H1 (cell line): ENCODE results near the gene LRRC4C. TPM values are rescaled to one million over a fixed set of nuclear protein-coding genes. Genes with fewer than 3 reads are reported as not detected.

ENCODE experiments used
- CTCF ChIA-PET: fragments of 300-600 bp; sonication (Branson Sonifier 250); formaldehyde crosslinking; loops from one replicate; lab custom pipeline; 2021; ENCODE audit not compliant: partially characterized antibody; lab: Charles Lee
- POLR2A ChIA-PET: fragments of 300-600 bp; sonication (Branson Sonifier 250); formaldehyde crosslinking; loops from one replicate; lab custom pipeline; 2021; ENCODE audit warnings: inconsistent platforms; ENCODE audit not compliant: partially characterized antibody; lab: Charles Lee
- DNase-seq, 2 experiments: peaks; one replicate each; pipeline versions ENCODE4 v3.0.0 to v3.0.0-alpha.2; 2010 to 2022; ENCODE audit warnings: low spot score in 2 of 2, low read depth in 1 of 2, mixed read lengths in 1 of 2
- FAIRE-seq: peaks from 2 replicates; lab custom pipeline; 2011; peaks lifted over from hg19 to GRCh38; lab: Jason Lieb, UNC
- H2AFZ ChIP-seq: 2 replicates; pipeline ENCODE4 v1.8.1; 2012; ENCODE audit warnings: low read length, inconsistent platforms
- H2AK5ac ChIP-seq: 2 replicates; pipeline ENCODE4 v1.6.1; 2013; ENCODE audit warnings: low read depth, low read length
- H2BK120ac ChIP-seq: replicated peaks from 2 replicates; pipeline ENCODE3; 2013; ENCODE audit warnings: low read depth, low read length, inconsistent platforms
- H2BK12ac ChIP-seq: 2 replicates; pipeline ENCODE4 v1.6.1; 2013; ENCODE audit warnings: low read depth, low read length
- H2BK15ac ChIP-seq: 2 replicates; pipeline ENCODE4 v1.6.1; 2013; ENCODE audit warnings: low read length
- H2BK20ac ChIP-seq: 2 replicates; pipeline ENCODE4 v1.6.1; 2013; ENCODE audit warnings: low read length
- H2BK5ac ChIP-seq: 2 replicates; pipeline ENCODE4 v1.6.1; 2013; ENCODE audit warnings: low read depth, low read length
- H3K14ac ChIP-seq: 2 replicates; pipeline ENCODE4 v1.6.1; 2013; ENCODE audit warnings: inconsistent platforms; ENCODE audit not compliant: insufficient read length
- H3K18ac ChIP-seq: 2 replicates; pipeline ENCODE4 v1.6.1; 2013; ENCODE audit warnings: low read length; ENCODE audit errors: extremely low read depth
- H3K23ac ChIP-seq: 2 replicates; pipeline ENCODE4 v1.6.1; 2013; ENCODE audit warnings: inconsistent platforms; ENCODE audit not compliant: insufficient read length
- H3K23me2 ChIP-seq: 2 replicates; pipeline ENCODE4 v1.6.1; 2013; ENCODE audit warnings: low read depth, low read length
- H3K27ac ChIP-seq: 2 replicates; pipeline ENCODE4 v1.6.1; 2011; ENCODE audit warnings: low read depth, low read length, inconsistent platforms
- H3K27me3 ChIP-seq, 4 experiments: replicated peaks in 1 of 4; 1 replicate in 1 of 4; 2 replicates in 3 of 4; pipeline versions ENCODE4 v1.6.1 to v1.8.1; 2011 to 2013; ENCODE audit warnings: low read length in 3 of 4, mild to moderate bottlenecking in 3 of 4, inconsistent platforms in 2 of 4, mixed read lengths in 2 of 4, moderate library complexity in 1 of 4; ENCODE audit not compliant: control insufficient read depth in 3 of 4, insufficient read depth in 3 of 4; ENCODE audit errors: extremely low read depth in 1 of 4
- H3K36me3 ChIP-seq, 4 experiments: 2 replicates each; pipeline versions ENCODE4 v1.6.1 to v1.8.1; 2011 to 2013; ENCODE audit warnings: mild to moderate bottlenecking in 4 of 4, low read length in 3 of 4, moderate library complexity in 2 of 4, control low read depth in 1 of 4, inconsistent platforms in 1 of 4; ENCODE audit not compliant: insufficient read depth in 4 of 4, control insufficient read depth in 2 of 4
- H3K4ac ChIP-seq: replicated peaks from 2 replicates; pipeline ENCODE3; 2013; ENCODE audit warnings: low read length, low read depth, mixed read lengths, inconsistent platforms; ENCODE audit not compliant: insufficient read length
- H3K4me1 ChIP-seq, 4 experiments: replicated peaks in 1 of 4; 1 replicate in 1 of 4; 2 replicates in 3 of 4; pipeline versions ENCODE4 v1.6.1 to v1.8.1; 2011 to 2013; ENCODE audit warnings: low read length in 3 of 4, inconsistent platforms in 2 of 4, mixed read lengths in 1 of 4; ENCODE audit not compliant: insufficient read depth in 4 of 4, control insufficient read depth in 3 of 4
- H3K4me2 ChIP-seq, 2 experiments: 2 replicates each; pipeline versions ENCODE4 v1.6.1 to v1.8.1; 2011 to 2013; ENCODE audit warnings: low read depth in 2 of 2, low read length in 2 of 2, control low read depth in 1 of 2, inconsistent platforms in 1 of 2, mild to moderate bottlenecking in 1 of 2; ENCODE audit not compliant: insufficient read depth in 1 of 2
- H3K4me3 ChIP-seq, 4 experiments: fragments of 200-600, 300-600 bp in 1 of 4; sonication (generic), shearing (Covaris generic), sonication (Bioruptor Twin) in 1 of 4; 2 replicates each; pipeline versions ENCODE4 v1.5.1 to v1.8.1; 2011 to 2016; ENCODE audit warnings: low read length in 4 of 4, low read depth in 3 of 4, control low read depth in 2 of 4, inconsistent platforms in 2 of 4, mild to moderate bottlenecking in 2 of 4, mixed read lengths in 1 of 4, moderate library complexity in 1 of 4; ENCODE audit not compliant: insufficient read depth in 2 of 4; ENCODE audit errors: extremely low read depth in 1 of 4
- H3K56ac ChIP-seq: replicated peaks from 2 replicates; pipeline ENCODE3; 2013; ENCODE audit warnings: low read depth, mild to moderate bottlenecking, mixed read lengths, low read length, inconsistent platforms; ENCODE audit not compliant: insufficient read length
- H3K79me1 ChIP-seq: 2 replicates; pipeline ENCODE4 v1.6.1; 2013; ENCODE audit warnings: low read depth, low read length, control low read depth
- H3K79me2 ChIP-seq, 2 experiments: 2 replicates each; pipeline versions ENCODE4 v1.6.1 to v1.8.1; 2012 to 2013; ENCODE audit warnings: low read length in 2 of 2, mild to moderate bottlenecking in 2 of 2, inconsistent platforms in 1 of 2; ENCODE audit not compliant: insufficient read depth in 2 of 2, control insufficient read depth in 1 of 2
- H3K9ac ChIP-seq, 4 experiments: replicated peaks in 1 of 4; 1 replicate in 1 of 4; 2 replicates in 3 of 4; pipeline versions ENCODE4 v1.6.1 to v1.8.1; 2011 to 2013; ENCODE audit warnings: low read depth in 3 of 4, low read length in 3 of 4, control low read depth in 2 of 4, mild to moderate bottlenecking in 2 of 4, moderate library complexity in 2 of 4, inconsistent platforms in 1 of 4; ENCODE audit errors: extremely low read depth in 1 of 4
- H3K9me3 ChIP-seq, 2 experiments: 2 replicates each; pipeline versions ENCODE4 v1.6.1 to v1.8.1; 2012 to 2013; ENCODE audit warnings: mild to moderate bottlenecking in 2 of 2, moderate library complexity in 2 of 2, control low read depth in 1 of 2, inconsistent platforms in 1 of 2, low read depth in 1 of 2, low read length in 1 of 2, mixed read lengths in 1 of 2; ENCODE audit not compliant: insufficient read depth in 2 of 2
- H4K20me1 ChIP-seq, 2 experiments: replicated peaks in 1 of 2; 2 replicates each; pipeline versions ENCODE3 to v1.8.1; 2011 to 2013; ENCODE audit warnings: inconsistent platforms in 2 of 2, low read length in 2 of 2, mild to moderate bottlenecking in 1 of 2; ENCODE audit not compliant: insufficient read depth in 2 of 2, control insufficient read depth in 1 of 2
- H4K5ac ChIP-seq: 2 replicates; pipeline ENCODE4 v1.6.1; 2013; ENCODE audit warnings: low read length, low read depth, mixed read lengths, inconsistent platforms; ENCODE audit not compliant: insufficient read length
- H4K8ac ChIP-seq: 2 replicates; pipeline ENCODE4 v1.8.0; 2013; ENCODE audit warnings: mild to moderate bottlenecking, moderate library complexity, low read length, inconsistent platforms; ENCODE audit not compliant: insufficient read depth; ENCODE audit errors: extremely low read depth
- H4K91ac ChIP-seq: replicated peaks from 2 replicates; pipeline ENCODE3; 2013; ENCODE audit warnings: low read length, mixed read lengths, inconsistent platforms; ENCODE audit not compliant: insufficient read length
- BCL11A ChIP-seq, 2 experiments: IDR thresholded peaks; one replicate each; pipeline ENCODE4 v1.6.1; 2011; ENCODE audit warnings: low read depth in 2 of 2, low read length in 2 of 2, mild to moderate bottlenecking in 2 of 2
- CEBPB ChIP-seq: IDR thresholded peaks from 2 replicates; pipeline ENCODE4 v1.6.1; 2012; ENCODE audit warnings: low read depth, low read length
- CHD1 ChIP-seq: IDR thresholded peaks from 2 replicates; pipeline ENCODE4 v1.6.1; 2012; ENCODE audit warnings: low read depth, low read length, improper control_type of control experiment
- EP300 ChIP-seq, 2 experiments: IDR thresholded peaks; 1 replicate in 1 of 2; 2 replicates in 1 of 2; pipeline ENCODE4 v1.6.1; 2011 to 2012; ENCODE audit warnings: low read depth in 2 of 2, low read length in 2 of 2, mild to moderate bottlenecking in 2 of 2, borderline replicate concordance in 1 of 2, inconsistent platforms in 1 of 2, moderate library complexity in 1 of 2
- EZH2 ChIP-seq: fragments of 200-600 bp; sonication (generic); IDR thresholded peaks from 2 replicates; pipeline ENCODE4 v1.7.1; 2012; ENCODE audit warnings: low read depth, mild to moderate bottlenecking, moderate library complexity, low read length, inconsistent platforms; ENCODE audit not compliant: severe bottlenecking
- FOSL1 ChIP-seq: IDR thresholded peaks from 2 replicates; pipeline ENCODE4 v1.6.1; 2011; ENCODE audit warnings: mild to moderate bottlenecking, low read depth, low read length, moderate library complexity; ENCODE audit not compliant: insufficient read depth
- JUN ChIP-seq: IDR thresholded peaks from 2 replicates; pipeline ENCODE4 v1.6.1; 2011; ENCODE audit warnings: low read depth, mild to moderate bottlenecking, improper control_type of control experiment, low read length
- KDM5A ChIP-seq: fragments of 200-600 bp; IDR thresholded peaks from 2 replicates; pipeline ENCODE4 v1.7.1; 2012; ENCODE audit warnings: mild to moderate bottlenecking, low read length, inconsistent platforms, mixed read lengths
- NRF1 ChIP-seq: IDR thresholded peaks from 2 replicates; pipeline ENCODE4 v1.6.1; 2011; ENCODE audit warnings: mild to moderate bottlenecking, low read depth, low read length, improper control_type of control experiment
- RAD21 ChIP-seq, 2 experiments: IDR thresholded peaks in 1 of 2; conservative IDR thresholded peaks in 1 of 2; 2 replicates each; pipeline ENCODE4 v1.6.1; 2011; ENCODE audit warnings: low read depth in 2 of 2, low read length in 2 of 2, improper control_type of control experiment in 1 of 2, inconsistent platforms in 1 of 2, mild to moderate bottlenecking in 1 of 2, moderate library complexity in 1 of 2
- RBBP5 ChIP-seq: IDR thresholded peaks from 2 replicates; pipeline ENCODE4 v1.7.1; 2012; ENCODE audit warnings: low read depth, mild to moderate bottlenecking, inconsistent platforms, low read length, moderate library complexity, borderline replicate concordance
- RXRA ChIP-seq: IDR thresholded peaks from 2 replicates; pipeline ENCODE4 v1.6.1; 2011; ENCODE audit warnings: low read depth, mild to moderate bottlenecking, low read length, moderate library complexity; ENCODE audit not compliant: insufficient read depth
- SP2 ChIP-seq: IDR thresholded peaks from 2 replicates; pipeline ENCODE4 v1.6.1; 2012; ENCODE audit warnings: mild to moderate bottlenecking, low read length, inconsistent platforms
- SUZ12 ChIP-seq: fragments of 200-600 bp; sonication (generic); IDR thresholded peaks from 2 replicates; pipeline ENCODE4 v1.6.1; 2012; ENCODE audit warnings: mild to moderate bottlenecking, inconsistent platforms, low read length, moderate library complexity, mixed read lengths
- TBP ChIP-seq: IDR thresholded peaks from 2 replicates; pipeline ENCODE4 v1.6.1; 2011; ENCODE audit warnings: low read depth, low read length, improper control_type of control experiment
- polyA plus RNA-seq, 7 experiments: library from polyadenylated mRNA; depleted of rRNA in 3 of 7; stranded (reverse) in 5 of 7; unstranded in 2 of 7; fragments of >200 nt in 5 of 7; fragments of 200-250 nt in 2 of 7; gene quantifications; 1 replicate in 5 of 7; 2 replicates in 1 of 7; 4 replicates in 1 of 7; pipeline versions ENCODE4 v1.2.1 to v1.2.3, GENCODE V29; 2011 to 2013; ENCODE audit warnings: missing spikeins in 2 of 7, mixed read lengths in 2 of 7
- total RNA-seq: library from RNA; stranded (reverse); fragmentation: NEBNext Ultra II Directional; extraction: Animal tissue kit (Norgen Biotek cat#: 25700); gene quantifications from 2 replicates; pipeline ENCODE4 v1.2.1, GENCODE V29; 2021

LRRC4C gene
- total and polyA plus RNA-seq, 2 of the 8 experiments (the other 6 are each of a cell fraction or from before 2014, with no cell fraction given): 0.23 to 2.2 TPM

GRCh38 chr11:40241524-40242051, 1217.9 kb downstream of the LRRC4C start:
- Histone ChIP-seq H3K27me3 (no peaks in the 10 kb centered on the region), H3K9ac (no peak overlapping the region; a peak in 1 of 7 replicates), H3K4me3 (no peak overlapping the region), H2BK5ac (no peak overlapping the region), H3K79me1 (no peaks in the 10 kb centered on the region), H4K20me1 (no peaks in the 10 kb centered on the region), H3K4ac (no peak overlapping the region), H3K36me3 (no peaks in the 10 kb centered on the region), H2BK12ac (no peak overlapping the region), H2AFZ (no peak overlapping the region), H2BK120ac (no peak overlapping the region), H3K27ac (no peak overlapping the region), H4K5ac (no peak overlapping the region), H3K14ac (no peak overlapping the region), H2BK15ac (no peak overlapping the region; the same call in 1 of the 2 replicates), H3K23me2 (no peaks in the 10 kb centered on the region), H2AK5ac (no peak overlapping the region), H3K4me1 (peaks cover 0 to 3% (median 0%) of the 10 kb centered on the region in 4 experiments; a peak in 1 of 7 replicates), H2BK20ac (no peak overlapping the region), H3K23ac (no peak overlapping the region), H4K8ac (no peak overlapping the region), H3K79me2 (no peaks in the 10 kb centered on the region), H3K4me2 (no peak overlapping the region), H3K9me3 (no peaks in the 10 kb centered on the region), H4K91ac (no peak overlapping the region), H3K18ac (no peak overlapping the region), H3K56ac (no peak overlapping the region)
- ChIA-PET CTCF (interaction anchor here (0.8 kb wide), 1 partner anchor 12 kb away, joined by 3 read pairs; no protein-coding TSS in a partner anchor), POLR2A (no interaction called here)
- FAIRE-seq (no peak), DNase-seq (no peak)
- TF ChIP-seq JUN: no peak
- TF ChIP-seq RBBP5: no peak
- no peak for TF ChIP-seq SP2
- TF ChIP-seq TBP: no peak
- no peak for TF ChIP-seq RXRA
- no peak for TF ChIP-seq KDM5A
- no peak for TF ChIP-seq CEBPB
- TF ChIP-seq NRF1: no peak
- no peak for TF ChIP-seq CHD1
- TF ChIP-seq FOSL1: no peak
- no peak for TF ChIP-seq BCL11A (IDR thresholded peaks at IDR 0.05; ENCODE audit: low read depth in 2 of 2, low read length in 2 of 2)
- TF ChIP-seq EZH2: no peak
- TF ChIP-seq RAD21 (IDR thresholded peaks at IDR 0.05 in 1 of 2, conservative IDR thresholded peaks at IDR 0.05 in 1 of 2; ENCODE audit: low read depth in 2 of 2, low read length in 2 of 2): no peak
- TF ChIP-seq SUZ12: no peak
- no peak for TF ChIP-seq EP300 (IDR thresholded peaks at IDR 0.05; ENCODE audit: borderline replicate concordance in 1 of 2, low read depth in 2 of 2, low read length in 2 of 2)
